ENCODE results near the gene THSD7A.

DNA sequence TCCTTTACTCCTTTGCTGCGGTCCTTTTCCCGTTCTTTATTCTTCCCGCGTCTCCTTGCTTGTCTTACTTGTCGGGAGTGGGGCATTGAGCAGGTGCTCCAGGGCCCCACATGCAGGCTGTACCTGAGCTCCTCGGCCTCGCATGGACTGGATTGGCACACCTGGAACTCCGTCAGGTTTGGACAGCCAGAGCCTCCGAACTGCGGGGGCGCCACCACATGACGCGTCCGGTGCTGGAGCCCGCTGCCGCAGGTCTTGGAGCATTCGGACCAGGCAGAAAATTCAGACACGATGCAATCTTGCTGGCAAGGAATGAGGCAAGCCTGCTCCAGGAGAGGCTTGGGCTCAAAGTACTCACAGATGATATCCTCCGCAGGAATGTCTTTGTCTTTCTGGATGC, 195.7 kb downstream of the THSD7A start:
- TF ChIP-seq EZH2 (IDR thresholded peaks at IDR 0.05; ENCODE audit: low read depth): no peak
- TF ChIP-seq, protein P1, sequence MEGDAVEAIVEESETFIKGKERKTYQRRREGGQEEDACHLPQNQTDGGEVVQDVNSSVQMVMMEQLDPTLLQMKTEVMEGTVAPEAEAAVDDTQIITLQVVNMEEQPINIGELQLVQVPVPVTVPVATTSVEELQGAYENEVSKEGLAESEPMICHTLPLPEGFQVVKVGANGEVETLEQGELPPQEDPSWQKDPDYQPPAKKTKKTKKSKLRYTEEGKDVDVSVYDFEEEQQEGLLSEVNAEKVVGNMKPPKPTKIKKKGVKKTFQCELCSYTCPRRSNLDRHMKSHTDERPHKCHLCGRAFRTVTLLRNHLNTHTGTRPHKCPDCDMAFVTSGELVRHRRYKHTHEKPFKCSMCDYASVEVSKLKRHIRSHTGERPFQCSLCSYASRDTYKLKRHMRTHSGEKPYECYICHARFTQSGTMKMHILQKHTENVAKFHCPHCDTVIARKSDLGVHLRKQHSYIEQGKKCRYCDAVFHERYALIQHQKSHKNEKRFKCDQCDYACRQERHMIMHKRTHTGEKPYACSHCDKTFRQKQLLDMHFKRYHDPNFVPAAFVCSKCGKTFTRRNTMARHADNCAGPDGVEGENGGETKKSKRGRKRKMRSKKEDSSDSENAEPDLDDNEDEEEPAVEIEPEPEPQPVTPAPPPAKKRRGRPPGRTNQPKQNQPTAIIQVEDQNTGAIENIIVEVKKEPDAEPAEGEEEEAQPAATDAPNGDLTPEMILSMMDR (conservative IDR thresholded peaks at IDR 0.05): no peak
